Tibial nerve (tissue), 4 donors: ENCODE results near the gene MCUR1. TPM values are rescaled to one million over a fixed set of nuclear protein-coding genes. Genes with fewer than 3 reads are reported as not detected.

Source experiments
- DNase-seq, 2 donors: peaks; one replicate each; pipeline ENCODE4 v3.0.0-alpha.2; 2019; ENCODE audit warnings: low spot score in 2 of 2
- H3K27ac ChIP-seq, 4 donors: fragments of 200-600 bp; sonication (generic) in 3 of 4; one replicate each; pipeline ENCODE4 v1.5.1; 2017 to 2019; ENCODE audit warnings: mild to moderate bottlenecking in 1 of 4
- H3K27me3 ChIP-seq, 2 donors: fragments of 200-600 bp; sonication (generic) in 1 of 2; one replicate each; pipeline versions ENCODE4 v1.5.1 to v1.6.0; 2017 to 2019
- H3K36me3 ChIP-seq, 3 donors: fragments of 200-600 bp; sonication (generic); one replicate each; pipeline ENCODE4 v1.5.1; 2018 to 2019
- H3K4me1 ChIP-seq, 4 donors: fragments of 200-600 bp; sonication (generic) in 3 of 4; one replicate each; pipeline ENCODE4 v1.5.1; 2017 to 2019
- H3K4me3 ChIP-seq, 4 donors: fragments of 200-600 bp; sonication (generic) in 3 of 4; one replicate each; pipeline ENCODE4 v1.5.1; 2017 to 2019; ENCODE audit warnings: mild to moderate bottlenecking in 1 of 4, moderate library complexity in 1 of 4
- H3K9me3 ChIP-seq, 4 donors: fragments of 200-600 bp; sonication (generic) in 3 of 4; one replicate each; pipeline ENCODE4 v1.5.1; 2017 to 2019
- EP300 ChIP-seq, 2 donors: sonication (generic); formaldehyde crosslinking; IDR thresholded peaks; one replicate each; pipeline ENCODE4 v1.6.1; 2017; ENCODE audit warnings: antibody characterized with exemption in 2 of 2, mild to moderate bottlenecking in 1 of 2
- POLR2A ChIP-seq, 2 donors: fragments of 450-650 bp; IDR thresholded peaks; one replicate each; pipeline ENCODE4 v1.6.1; 2017; ENCODE audit warnings: antibody characterized with exemption in 2 of 2, mild to moderate bottlenecking in 2 of 2, moderate library complexity in 2 of 2
- WGBS, 2 donors: methylation state at CpG; one replicate each; pipeline ENCODE4 v1.1.5; 2018; 5-methylcytosine and 5-hydroxymethylcytosine counted together
- total RNA-seq, 4 donors: library from RNA; depleted of rRNA; stranded (reverse); fragments of >200 nt; gene quantifications; one replicate each; pipeline ENCODE4 v1.1.0, GENCODE V29; 2016
- TF ChIP-seq, protein P1 (sequence below), 5 experiments: fragments of 200-600 bp in 3 of 5; fragments of 450-650 bp in 2 of 5; sonication (generic) in 3 of 5; IDR thresholded peaks; one replicate each; pipeline ENCODE4 v1.5.1; 2016 to 2019; ENCODE audit warnings: antibody characterized with exemption in 5 of 5, mild to moderate bottlenecking in 3 of 5, moderate library complexity in 2 of 5

The MCUR1 gene
- total RNA-seq, 4 donors from 2014 or later, result 7.9 to 23.7 (median 9.9) TPM

- TF ChIP-seq EP300 (IDR thresholded peaks at IDR 0.05), result no peak
- TF ChIP-seq, protein P1, sequence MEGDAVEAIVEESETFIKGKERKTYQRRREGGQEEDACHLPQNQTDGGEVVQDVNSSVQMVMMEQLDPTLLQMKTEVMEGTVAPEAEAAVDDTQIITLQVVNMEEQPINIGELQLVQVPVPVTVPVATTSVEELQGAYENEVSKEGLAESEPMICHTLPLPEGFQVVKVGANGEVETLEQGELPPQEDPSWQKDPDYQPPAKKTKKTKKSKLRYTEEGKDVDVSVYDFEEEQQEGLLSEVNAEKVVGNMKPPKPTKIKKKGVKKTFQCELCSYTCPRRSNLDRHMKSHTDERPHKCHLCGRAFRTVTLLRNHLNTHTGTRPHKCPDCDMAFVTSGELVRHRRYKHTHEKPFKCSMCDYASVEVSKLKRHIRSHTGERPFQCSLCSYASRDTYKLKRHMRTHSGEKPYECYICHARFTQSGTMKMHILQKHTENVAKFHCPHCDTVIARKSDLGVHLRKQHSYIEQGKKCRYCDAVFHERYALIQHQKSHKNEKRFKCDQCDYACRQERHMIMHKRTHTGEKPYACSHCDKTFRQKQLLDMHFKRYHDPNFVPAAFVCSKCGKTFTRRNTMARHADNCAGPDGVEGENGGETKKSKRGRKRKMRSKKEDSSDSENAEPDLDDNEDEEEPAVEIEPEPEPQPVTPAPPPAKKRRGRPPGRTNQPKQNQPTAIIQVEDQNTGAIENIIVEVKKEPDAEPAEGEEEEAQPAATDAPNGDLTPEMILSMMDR (IDR thresholded peaks at IDR 0.05), result no peak
- no peak for TF ChIP-seq POLR2A (IDR thresholded peaks at IDR 0.05)
- no peak for DNase-seq
- no peaks in the 10 kb centered on the region for H3K27me3 ChIP-seq
- H3K4me1 ChIP-seq, result peaks cover 0 to 37% (median 22%) of the 10 kb centered on the region in 4 donors
- H3K4me3 ChIP-seq, result peak overlapping the region in 3 of 4 donors; percentile 85 to 96 (median 94)
- peak overlapping the region in 2 of 4 donors; percentile 96 to 98 for H3K27ac ChIP-seq
- H3K36me3 ChIP-seq, result no peaks in the 10 kb centered on the region
- H3K9me3 ChIP-seq, result no peaks in the 10 kb centered on the region
- WGBS, 2 donors, result 47 to 50% methylated on average over 7 of the region's 7 CpGs
These were observed 1.3 kb downstream of the MCUR1 start for GRCh38 chr6:13813026-13813425.

GRCh38 chr6:13812359-13812642 lies 2.1 kb downstream of the MCUR1 start:
- no peak for DNase-seq
- no peaks in the 10 kb centered on the region for H3K36me3 ChIP-seq
- WGBS, 2 donors, result 87 to 91% methylated on average over 5 of the region's 5 CpGs
- peaks cover 0 to 37% (median 22%) of the 10 kb centered on the region in 4 donors for H3K4me1 ChIP-seq
- TF ChIP-seq POLR2A (IDR thresholded peaks at IDR 0.05), result no peak
- H3K27me3 ChIP-seq, result no peaks in the 10 kb centered on the region
- H3K9me3 ChIP-seq, result no peaks in the 10 kb centered on the region
- peak overlapping the region in 2 of 4 donors; percentile 61 to 98 for H3K27ac ChIP-seq
- no peak overlapping the region for H3K4me3 ChIP-seq

DNA sequence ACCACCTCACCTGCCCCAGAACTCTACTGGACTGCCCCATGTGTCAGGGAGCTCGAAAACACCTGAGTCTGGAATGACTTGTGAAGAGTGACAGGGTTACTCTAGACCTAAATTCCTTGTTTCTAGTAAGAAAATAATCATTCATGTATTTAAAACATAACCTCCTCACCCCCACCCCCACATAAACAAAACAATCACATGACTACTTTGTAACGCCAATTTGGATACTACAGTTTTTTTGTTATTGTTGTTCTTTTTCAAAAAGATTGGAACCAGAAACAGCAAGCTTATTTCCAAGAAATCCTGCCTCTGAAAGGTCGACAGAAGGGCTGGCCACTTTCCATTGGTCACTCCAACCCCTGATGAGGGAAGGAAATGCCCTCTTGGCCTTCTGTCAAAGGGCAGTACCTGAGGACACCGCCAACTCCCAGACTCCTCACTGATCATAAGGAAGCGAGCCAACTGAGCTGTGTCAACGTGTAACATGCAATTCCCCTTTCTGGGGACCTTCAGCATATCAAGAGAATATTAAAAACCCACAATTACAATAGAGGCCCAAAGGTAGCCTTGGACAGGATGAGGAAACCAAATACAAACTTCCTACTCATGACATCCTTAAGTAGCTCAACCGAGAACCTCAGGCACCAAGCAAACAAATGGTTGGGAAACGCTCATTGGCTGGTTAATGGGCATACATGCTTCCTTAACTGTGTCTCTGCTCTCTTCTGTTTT lies 2.6 kb downstream of the MCUR1 start:
- Histone ChIP-seq H3K4me1 (peaks cover 0 to 37% (median 22%) of the 10 kb centered on the region in 4 donors), H3K4me3 (no peak overlapping the region), H3K27ac (peak overlapping the region in 3 of 4 donors; percentile 17 to 61 (median 49)), H3K9me3 (no peaks in the 10 kb centered on the region), H3K27me3 (no peaks in the 10 kb centered on the region), H3K36me3 (no peaks in the 10 kb centered on the region)
- DNase-seq, result peak in 1 of 2 donors; percentile 9
- TF ChIP-seq POLR2A (IDR thresholded peaks at IDR 0.05), result no peak
- TF ChIP-seq, protein P1 (IDR thresholded peaks at IDR 0.05), result no peak
- TF ChIP-seq EP300 (IDR thresholded peaks at IDR 0.05), result no peak
- WGBS, 2 donors, result 48 to 50% methylated on average over 8 of the region's 8 CpGs

GRCh38 chr6:13810688-13811446 lies 3.5 kb downstream of the MCUR1 start:
- Histone ChIP-seq H3K4me3 (no peak overlapping the region), H3K27ac (peak overlapping the region in 3 of 4 donors; percentile 17 to 61 (median 49)), H3K9me3 (no peaks in the 10 kb centered on the region), H3K36me3 (peaks cover 0 to 3% (median under 1%) of the 10 kb centered on the region in 3 donors), H3K27me3 (no peaks in the 10 kb centered on the region), H3K4me1 (peaks cover 0 to 37% (median 22%) of the 10 kb centered on the region in 4 donors)
- DNase-seq, result no peak
- TF ChIP-seq, protein P1 (IDR thresholded peaks at IDR 0.05), result no peak
- TF ChIP-seq POLR2A (IDR thresholded peaks at IDR 0.05) (no peak), EP300 (IDR thresholded peaks at IDR 0.05) (no peak)
- WGBS, 2 donors, result 42 to 47% methylated on average over 3 of the region's 3 CpGs

DNA sequence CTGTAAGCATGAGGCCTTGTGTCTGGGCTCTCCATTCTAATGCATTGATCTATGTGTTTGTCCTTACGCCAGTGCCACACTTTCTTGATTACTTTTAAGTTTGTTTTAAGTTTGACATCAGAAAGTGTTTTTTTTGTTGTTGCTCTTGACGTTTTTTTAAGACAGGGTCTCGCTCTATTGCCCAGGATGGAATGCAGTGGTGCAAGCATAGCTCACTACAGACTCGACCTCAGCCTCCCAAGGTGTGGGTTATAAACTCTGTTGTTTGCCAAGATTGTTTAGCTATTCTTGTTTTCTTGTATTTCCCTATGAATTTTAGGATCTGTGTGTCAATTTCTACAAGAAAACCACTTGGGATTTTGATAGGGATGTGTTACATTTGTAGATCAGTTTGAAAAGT lies 5.6 kb downstream of the MCUR1 start:
- H3K27me3 ChIP-seq, result no peaks in the 10 kb centered on the region
- H3K4me1 ChIP-seq, result peaks cover 0 to 30% (median 22%) of the 10 kb centered on the region in 4 donors
- TF ChIP-seq POLR2A (IDR thresholded peaks at IDR 0.05), result no peak
- DNase-seq, result no peak
- H3K36me3 ChIP-seq, result peaks cover 0 to 22% (median 6%) of the 10 kb centered on the region in 3 donors
- 79 to 84% methylated on average over 4 of the region's 4 CpGs for WGBS, 2 donors
- H3K9me3 ChIP-seq, result no peaks in the 10 kb centered on the region
- H3K4me3 ChIP-seq, result no peak overlapping the region
- no peak overlapping the region for H3K27ac ChIP-seq

DNA sequence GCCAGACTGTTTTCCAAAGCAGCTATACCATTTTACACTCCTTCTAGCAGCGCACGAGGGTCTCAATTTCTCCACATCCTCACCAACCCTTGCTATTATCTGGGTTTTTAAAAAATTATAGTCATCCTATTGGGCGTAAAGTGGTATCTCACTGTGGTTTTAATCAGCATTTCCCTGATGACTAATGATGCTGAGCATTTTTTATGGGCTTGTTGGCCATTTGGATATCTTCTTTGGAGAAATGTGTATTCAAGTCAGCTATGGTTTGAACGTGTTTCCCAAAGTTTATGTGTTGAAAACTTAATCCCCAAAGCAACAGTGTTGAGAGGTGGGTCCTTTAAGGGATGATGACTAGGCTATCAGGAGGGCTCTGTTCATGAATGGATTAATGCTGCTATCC lies 6.7 kb downstream of the MCUR1 start:
- Histone ChIP-seq H3K9me3 (no peaks in the 10 kb centered on the region), H3K4me3 (no peak overlapping the region), H3K36me3 (peaks cover 0 to 27% (median 6%) of the 10 kb centered on the region in 3 donors), H3K27ac (no peak overlapping the region), H3K4me1 (peaks cover 0 to 22% (median 18%) of the 10 kb centered on the region in 4 donors), H3K27me3 (no peaks in the 10 kb centered on the region)
- TF ChIP-seq POLR2A (IDR thresholded peaks at IDR 0.05), result no peak
- TF ChIP-seq, protein P1 (IDR thresholded peaks at IDR 0.05), result no peak
- TF ChIP-seq EP300 (IDR thresholded peaks at IDR 0.05), result no peak
- no peak for DNase-seq
- WGBS, 2 donors, result 92 to 98% methylated on average over 4 of the region's 4 CpGs
